ENCODE data around the gene SRRM1.
A peak's percentile ranks its signal among the peaks of the same experiment; 100 is the strongest.
"Not testable (repeated sequence)": the region's sequence is repeated elsewhere in the genome, so short reads cannot be mapped to it uniquely, and the experiment has no call there.

Gene SRRM1

GRCh38 chr1:24648919-24649318 lies 5.8 kb downstream of the SRRM1 start:
- DNase-seq = no peak

- DNase-seq = no peak
Measured at GRCh38 chr1:24652382-24652781, 9.3 kb downstream of the SRRM1 start.

- DNase-seq = no peak
Measured at GRCh38 chr1:24654010-24654409, 10.9 kb downstream of the SRRM1 start.

GRCh38 chr1:24656046-24656445 lies 12.9 kb downstream of the SRRM1 start:
- DNase-seq = no peak

- no peak for DNase-seq
Measured at GRCh38 chr1:24657781-24658180, 14.7 kb downstream of the SRRM1 start.

- DNase-seq = no peak
Measured at GRCh38 chr1:24659166-24659904, 16.2 kb downstream of the SRRM1 start.

DNA sequence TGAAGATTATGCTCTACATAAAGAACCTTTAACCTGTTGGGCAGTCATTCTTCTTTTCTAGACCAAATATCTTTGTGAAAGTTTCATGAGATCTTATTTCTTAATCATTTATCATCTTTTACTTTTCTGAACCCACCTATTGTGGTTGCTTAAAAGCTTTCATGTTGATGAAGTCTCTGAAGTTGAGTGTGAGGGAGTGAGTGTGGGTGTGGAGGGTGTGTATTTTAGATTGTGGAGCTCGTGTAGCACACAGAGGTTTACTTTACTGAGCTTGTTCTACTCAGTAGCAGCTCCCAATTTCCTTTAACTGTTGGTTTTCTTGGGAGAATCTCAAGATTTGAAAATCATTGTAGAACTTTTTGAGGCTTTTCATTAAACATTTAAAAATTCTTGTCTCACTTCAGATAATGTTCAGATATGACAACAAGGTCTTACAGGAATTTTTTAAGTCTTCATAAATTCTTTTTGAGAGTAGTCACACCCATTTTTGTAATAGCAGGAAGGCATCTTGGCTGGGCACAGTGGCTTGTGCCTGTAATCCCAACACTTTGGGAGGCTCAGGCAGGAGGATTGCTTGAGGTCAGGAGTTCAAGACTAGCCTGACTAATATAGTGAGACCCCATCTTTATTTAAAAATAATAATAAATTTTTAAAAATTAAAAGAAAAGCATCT lies 17.0 kb downstream of the SRRM1 start:
- DNase-seq = no peak

GRCh38 chr1:24664507-24665033 lies 21.5 kb downstream of the SRRM1 start:
- no peak for DNase-seq

GRCh38 chr1:24666794-24667193 lies 23.7 kb downstream of the SRRM1 start:
- no peak for DNase-seq

GRCh38 chr1:24671372-24671771 lies 28.3 kb downstream of the SRRM1 start:
- DNase-seq = not testable (repeated sequence)

DNA sequence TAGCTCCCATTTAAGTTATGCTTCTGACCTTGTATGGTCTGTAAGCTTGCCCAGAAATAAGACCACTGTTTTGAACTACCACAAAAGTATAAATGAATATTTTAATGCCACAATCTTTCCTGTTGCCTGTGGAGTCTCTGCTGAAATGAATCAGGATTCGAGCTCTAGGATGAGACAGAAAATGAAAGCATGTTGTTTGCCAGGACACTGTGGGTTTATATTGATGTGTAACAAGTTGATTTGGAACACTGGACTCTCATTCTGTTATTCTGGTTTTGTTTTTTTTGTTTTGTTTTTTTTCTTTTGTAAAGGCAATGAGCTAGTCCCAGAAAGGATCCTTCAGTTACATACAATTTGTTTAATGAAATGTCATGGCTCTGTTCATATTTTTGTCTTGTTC lies 29.6 kb downstream of the SRRM1 start:
- DNase-seq = not testable (repeated sequence)

- DNase-seq = no peak
Measured at GRCh38 chr1:24673341-24673740, 30.2 kb downstream of the SRRM1 start.

DNA sequence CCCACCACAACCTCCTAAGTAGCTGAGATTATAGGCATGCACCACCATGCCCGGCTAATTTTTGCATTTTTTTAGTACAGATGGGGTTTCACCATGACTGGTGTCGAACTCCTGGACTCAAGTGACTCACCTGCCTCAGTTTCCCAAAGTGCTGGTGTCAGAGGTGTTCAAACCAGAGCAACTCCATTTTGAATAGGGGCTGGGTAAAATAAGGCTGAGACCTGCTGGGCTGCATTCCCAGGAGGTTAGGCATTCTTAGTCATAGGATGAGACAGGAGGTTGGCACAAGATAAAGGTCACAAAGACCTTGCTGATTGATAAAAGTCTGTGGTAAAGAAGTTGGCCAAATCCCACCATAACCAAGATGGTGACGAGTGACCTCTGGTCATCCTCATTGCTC lies 35.3 kb downstream of the SRRM1 start:
- not testable (repeated sequence) for DNase-seq

DNA sequence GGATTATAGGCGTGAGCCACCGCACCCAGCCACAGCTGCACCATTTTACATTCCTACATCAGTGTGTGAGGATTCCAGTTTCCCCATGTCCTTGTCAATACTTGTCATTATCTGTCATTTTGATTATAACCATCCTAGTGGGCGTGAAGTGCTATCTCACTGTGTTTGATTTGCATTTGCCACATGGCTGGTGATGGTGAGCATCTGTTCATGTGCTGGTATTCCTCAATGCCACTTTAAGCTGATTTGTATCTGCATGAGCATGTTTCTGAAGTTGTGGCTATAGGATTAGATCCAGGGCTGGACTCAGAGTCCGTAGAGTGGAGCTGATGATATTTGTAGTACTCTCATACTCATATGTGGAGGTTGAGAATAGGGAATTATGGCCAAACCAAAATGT lies 36.6 kb downstream of the SRRM1 start:
- no peak for DNase-seq

DNA sequence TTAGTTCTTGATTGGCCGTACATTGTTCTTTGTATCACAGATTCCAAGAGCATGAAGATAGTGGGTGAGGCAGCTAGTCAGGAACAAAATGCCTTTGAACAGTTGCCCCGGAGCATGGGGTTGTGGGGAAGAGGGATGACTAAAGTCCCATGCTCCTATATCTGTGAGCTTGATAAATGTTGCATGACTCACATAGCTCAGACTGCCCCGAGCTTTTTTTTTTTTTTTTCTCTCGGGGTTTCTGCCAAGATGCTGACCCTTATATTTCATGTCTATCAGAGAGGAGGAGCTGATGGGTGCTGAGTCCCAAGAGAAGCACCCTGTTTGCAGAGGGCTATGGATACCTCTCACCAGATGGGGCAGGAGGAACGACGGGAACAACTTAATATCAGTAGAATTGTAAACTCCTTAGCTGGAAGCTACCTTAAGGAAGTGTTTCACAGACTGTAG lies 40.6 kb downstream of the SRRM1 start:
- no peak for DNase-seq

- no peak for DNase-seq
Measured at GRCh38 chr1:24688033-24688432, 44.9 kb downstream of the SRRM1 start.

GRCh38 chr1:24688621-24689195 lies 45.6 kb downstream of the SRRM1 start:
- DNase-seq = peak; percentile 62

GRCh38 chr1:24691051-24691450 lies 47.9 kb downstream of the SRRM1 start:
- DNase-seq = no peak

- no peak for DNase-seq
Measured at GRCh38 chr1:24692351-24692980, 49.4 kb downstream of the SRRM1 start.

DNA sequence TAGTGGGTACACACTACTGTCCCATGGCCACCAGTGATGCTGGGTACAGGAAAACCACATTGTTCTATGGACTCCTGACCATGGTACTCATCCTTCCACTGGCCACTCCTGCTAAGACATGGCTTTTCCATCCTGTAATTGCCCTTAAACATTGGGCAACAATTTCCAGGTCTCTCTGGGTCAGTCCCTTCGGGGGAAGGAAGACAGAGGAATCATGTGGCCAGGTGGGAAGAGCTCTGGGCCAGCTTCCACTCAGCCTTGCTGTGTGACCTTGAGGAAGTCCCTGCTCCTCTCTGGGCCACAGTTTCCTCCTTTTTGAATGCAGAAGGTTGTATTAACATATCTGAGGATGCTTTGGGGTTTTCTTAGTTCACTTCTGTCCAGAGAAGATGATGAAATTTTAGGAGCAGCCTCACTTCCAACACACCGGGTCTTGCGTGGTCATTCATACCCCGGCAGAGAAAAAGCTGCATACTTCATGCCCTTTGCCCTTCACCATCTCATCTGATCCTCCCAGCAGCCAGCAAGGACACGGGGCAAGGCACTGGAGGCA lies 50.8 kb downstream of the SRRM1 start:
- DNase-seq = no peak

- DNase-seq = peak; percentile 82
Measured at GRCh38 chr1:24694380-24694843, 51.3 kb downstream of the SRRM1 start.

DNA sequence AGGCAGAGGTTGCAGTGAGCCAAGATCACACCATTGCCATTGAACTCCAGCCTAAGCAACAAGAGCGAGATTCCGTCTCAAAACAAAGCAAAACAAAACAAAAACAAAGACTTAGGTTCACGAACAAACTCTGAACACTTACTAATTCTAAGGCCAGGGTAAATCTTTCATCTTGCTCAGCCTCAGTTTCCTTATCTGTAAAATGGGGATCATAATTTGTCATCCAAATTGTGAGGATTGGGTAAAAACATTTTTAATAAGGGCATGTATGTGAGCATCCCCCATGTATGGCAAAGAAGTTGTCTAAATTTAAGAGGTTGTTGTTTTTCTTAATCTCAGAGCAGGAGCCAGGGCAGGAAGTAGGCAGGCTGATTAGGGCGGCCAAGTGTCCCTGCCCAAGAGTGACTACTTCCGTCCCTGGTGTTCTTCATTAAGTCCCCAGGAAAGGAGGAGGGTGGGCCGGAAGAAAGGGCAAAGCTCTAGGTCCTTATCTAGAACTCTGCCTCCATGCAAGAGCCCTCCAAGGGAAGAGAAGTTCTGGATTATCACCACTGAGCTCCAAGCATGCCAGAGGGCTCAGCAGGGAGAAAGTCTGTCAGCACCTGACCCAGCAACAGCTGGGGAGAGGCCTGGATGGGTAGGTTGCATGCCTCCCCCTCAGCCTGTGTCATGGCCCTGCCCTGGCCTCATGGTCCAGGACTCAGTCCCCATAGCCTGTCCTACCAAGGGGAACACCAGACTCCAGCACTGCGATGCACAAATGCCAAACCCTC lies 52.3 kb downstream of the SRRM1 start:
- DNase-seq = no peak

Data from DMS 273 treated with DMSO at 0.1 percent for 48 hours (cell line).